ENCODE data around the gene ROBO2. TPM values are rescaled to one million over a fixed set of nuclear protein-coding genes. Genes with fewer than 3 reads are reported as not detected.

The ROBO2 gene
- total and polyA plus RNA-seq, 2 donors from 2014 or later, result 1.3 to 1.6 TPM

DNA sequence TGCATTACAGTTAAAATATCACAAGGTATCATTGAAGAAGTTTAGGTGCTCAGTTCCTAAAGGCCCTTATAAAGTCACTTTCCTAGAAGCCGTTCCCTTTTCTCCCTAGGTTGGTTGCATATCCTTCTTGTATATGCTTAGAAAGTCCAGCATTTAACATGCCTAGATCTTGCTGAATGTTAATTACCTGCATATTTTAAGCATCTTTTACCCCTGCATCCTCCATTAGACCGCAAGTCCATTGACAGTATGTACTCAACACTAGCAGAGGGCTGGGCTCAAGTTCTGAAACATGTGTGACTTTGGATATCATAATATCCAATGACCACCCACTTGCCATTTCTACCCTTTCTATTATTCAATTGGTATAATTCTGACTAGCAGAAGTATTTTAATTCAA lies 336.6 kb downstream of the ROBO2 start:
- H3K9me3 ChIP-seq (ENCODE audit: control insufficient read depth in 2 of 3, insufficient read depth in 1 of 3, low read length in 3 of 3), result no peaks in the 10 kb centered on the region
- TF ChIP-seq, protein P1, sequence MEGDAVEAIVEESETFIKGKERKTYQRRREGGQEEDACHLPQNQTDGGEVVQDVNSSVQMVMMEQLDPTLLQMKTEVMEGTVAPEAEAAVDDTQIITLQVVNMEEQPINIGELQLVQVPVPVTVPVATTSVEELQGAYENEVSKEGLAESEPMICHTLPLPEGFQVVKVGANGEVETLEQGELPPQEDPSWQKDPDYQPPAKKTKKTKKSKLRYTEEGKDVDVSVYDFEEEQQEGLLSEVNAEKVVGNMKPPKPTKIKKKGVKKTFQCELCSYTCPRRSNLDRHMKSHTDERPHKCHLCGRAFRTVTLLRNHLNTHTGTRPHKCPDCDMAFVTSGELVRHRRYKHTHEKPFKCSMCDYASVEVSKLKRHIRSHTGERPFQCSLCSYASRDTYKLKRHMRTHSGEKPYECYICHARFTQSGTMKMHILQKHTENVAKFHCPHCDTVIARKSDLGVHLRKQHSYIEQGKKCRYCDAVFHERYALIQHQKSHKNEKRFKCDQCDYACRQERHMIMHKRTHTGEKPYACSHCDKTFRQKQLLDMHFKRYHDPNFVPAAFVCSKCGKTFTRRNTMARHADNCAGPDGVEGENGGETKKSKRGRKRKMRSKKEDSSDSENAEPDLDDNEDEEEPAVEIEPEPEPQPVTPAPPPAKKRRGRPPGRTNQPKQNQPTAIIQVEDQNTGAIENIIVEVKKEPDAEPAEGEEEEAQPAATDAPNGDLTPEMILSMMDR (IDR thresholded peaks at IDR 0.05; ENCODE audit: borderline replicate concordance, extremely low read depth, insufficient read depth), result no peak
- no peak overlapping the region for H3K4me3 ChIP-seq (ENCODE audit: low read length in 3 of 3)
- intact Hi-C loops (cut with DNase I), result no loop called here
- H3K27me3 ChIP-seq (ENCODE audit: control insufficient read depth, insufficient read depth, low read length), result no peaks in the 10 kb centered on the region
- H3K4me1 ChIP-seq (ENCODE audit: control insufficient read depth in 2 of 3, insufficient read depth in 2 of 3, low read depth in 1 of 3, low read length in 3 of 3), result no peaks in the 10 kb centered on the region
- no peak overlapping the region for H3K27ac ChIP-seq (ENCODE audit: low read depth in 2 of 2, low read length in 2 of 2)
- no peak for FAIRE-seq
- no peaks in the 10 kb centered on the region for H3K36me3 ChIP-seq (ENCODE audit: control insufficient read depth in 2 of 3, insufficient read depth in 3 of 3, low read length in 3 of 3)
- no peak overlapping the region for H3K9ac ChIP-seq (ENCODE audit: low read length in 3 of 3)
- DNase-seq, result no peak

DNA sequence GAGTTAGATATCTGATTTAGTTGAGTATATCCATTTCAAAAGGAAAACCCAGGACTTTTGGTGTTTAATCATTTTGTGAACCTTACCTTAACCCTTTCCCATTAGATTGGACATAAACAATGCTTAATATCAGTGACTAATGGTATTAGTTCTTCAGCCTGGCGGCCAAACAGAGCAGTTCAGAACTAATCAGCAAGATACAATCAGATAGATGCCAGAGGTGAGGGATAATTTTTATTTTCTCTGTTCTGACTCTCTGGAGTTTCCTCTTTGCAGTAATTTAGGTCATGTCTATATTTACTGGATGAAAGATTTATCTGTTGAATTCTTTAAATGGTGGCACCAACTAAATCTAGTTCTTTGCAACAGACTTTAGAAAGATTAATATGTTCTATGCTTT lies 337.8 kb downstream of the ROBO2 start:
- TF ChIP-seq, protein P1 (IDR thresholded peaks at IDR 0.05; ENCODE audit: borderline replicate concordance, extremely low read depth, insufficient read depth), result no peak
- Histone ChIP-seq H3K27me3 (ENCODE audit: control insufficient read depth, insufficient read depth, low read length) (no peaks in the 10 kb centered on the region), H3K4me3 (ENCODE audit: low read length in 3 of 3) (no peak overlapping the region), H3K4me1 (ENCODE audit: control insufficient read depth in 2 of 3, insufficient read depth in 2 of 3, low read depth in 1 of 3, low read length in 3 of 3) (no peaks in the 10 kb centered on the region), H3K27ac (ENCODE audit: low read depth in 2 of 2, low read length in 2 of 2) (no peak overlapping the region), H3K9me3 (ENCODE audit: control insufficient read depth in 2 of 3, insufficient read depth in 1 of 3, low read length in 3 of 3) (no peaks in the 10 kb centered on the region), H3K9ac (ENCODE audit: low read length in 3 of 3) (no peak overlapping the region), H3K36me3 (ENCODE audit: control insufficient read depth in 2 of 3, insufficient read depth in 3 of 3, low read length in 3 of 3) (no peaks in the 10 kb centered on the region)
- intact Hi-C loops (cut with DNase I), result no loop called here
- FAIRE-seq, result no peak
- DNase-seq, result no peak

DNA sequence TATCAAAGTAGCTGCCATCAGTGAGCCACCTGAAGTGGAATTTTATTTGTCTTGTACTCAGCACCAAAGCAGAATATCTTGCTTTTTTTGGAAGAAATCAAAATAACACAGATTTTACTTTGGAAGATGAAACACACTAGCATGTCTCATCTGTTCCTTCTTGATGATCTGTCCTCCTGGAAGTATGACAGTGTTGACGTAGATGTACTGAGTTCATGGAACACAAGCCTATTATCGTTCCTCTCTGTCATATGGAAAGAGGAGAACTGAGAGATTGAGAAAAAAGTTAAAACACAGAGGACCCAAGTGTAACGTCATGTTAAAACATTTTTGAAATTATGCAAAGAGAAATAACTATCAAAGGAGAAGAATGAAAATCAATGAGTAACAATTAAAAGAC lies 340.2 kb downstream of the ROBO2 start:
- Histone ChIP-seq H3K4me1 (ENCODE audit: control insufficient read depth in 2 of 3, insufficient read depth in 2 of 3, low read depth in 1 of 3, low read length in 3 of 3) (no peaks in the 10 kb centered on the region), H3K27ac (ENCODE audit: low read depth in 2 of 2, low read length in 2 of 2) (no peak overlapping the region), H3K9me3 (ENCODE audit: control insufficient read depth in 2 of 3, insufficient read depth in 1 of 3, low read length in 3 of 3) (no peaks in the 10 kb centered on the region), H3K27me3 (ENCODE audit: control insufficient read depth, insufficient read depth, low read length) (no peaks in the 10 kb centered on the region), H3K4me3 (ENCODE audit: low read length in 3 of 3) (no peak overlapping the region), H3K36me3 (ENCODE audit: control insufficient read depth in 2 of 3, insufficient read depth in 3 of 3, low read length in 3 of 3) (no peaks in the 10 kb centered on the region), H3K9ac (ENCODE audit: low read length in 3 of 3) (no peak overlapping the region)
- no peak for FAIRE-seq
- intact Hi-C loops (cut with DNase I), result no loop called here
- DNase-seq, result no peak
- TF ChIP-seq, protein P1 (IDR thresholded peaks at IDR 0.05; ENCODE audit: borderline replicate concordance, extremely low read depth, insufficient read depth), result no peak

DNA sequence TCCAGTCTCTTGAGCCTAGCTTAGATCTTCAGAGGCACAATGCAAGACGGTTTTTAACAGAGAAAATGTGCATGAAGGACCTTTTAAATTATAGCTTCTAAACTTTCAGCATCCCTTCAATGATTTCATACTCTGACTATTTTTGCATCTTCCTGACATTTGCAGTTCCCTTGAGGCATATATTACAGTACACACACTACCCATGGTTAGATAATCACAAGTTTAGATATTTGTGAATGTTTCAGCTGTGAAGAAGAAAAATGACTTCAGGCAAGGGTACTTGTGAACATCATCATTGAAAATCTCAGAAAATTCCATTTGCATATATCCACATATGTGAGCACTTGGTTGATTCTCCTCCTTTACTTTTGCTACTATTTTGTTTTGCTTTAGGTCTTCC lies 341.5 kb downstream of the ROBO2 start:
- intact Hi-C loops (cut with DNase I), result no loop called here
- Histone ChIP-seq H3K27me3 (ENCODE audit: control insufficient read depth, insufficient read depth, low read length) (no peaks in the 10 kb centered on the region), H3K4me3 (ENCODE audit: low read length in 3 of 3) (no peak overlapping the region), H3K36me3 (ENCODE audit: control insufficient read depth in 2 of 3, insufficient read depth in 3 of 3, low read length in 3 of 3) (no peaks in the 10 kb centered on the region), H3K27ac (ENCODE audit: low read depth in 2 of 2, low read length in 2 of 2) (no peak overlapping the region), H3K9me3 (ENCODE audit: control insufficient read depth in 2 of 3, insufficient read depth in 1 of 3, low read length in 3 of 3) (no peaks in the 10 kb centered on the region), H3K9ac (ENCODE audit: low read length in 3 of 3) (no peak overlapping the region), H3K4me1 (ENCODE audit: control insufficient read depth in 2 of 3, insufficient read depth in 2 of 3, low read depth in 1 of 3, low read length in 3 of 3) (no peaks in the 10 kb centered on the region)
- TF ChIP-seq, protein P1 (IDR thresholded peaks at IDR 0.05; ENCODE audit: borderline replicate concordance, extremely low read depth, insufficient read depth), result no peak
- FAIRE-seq (no peak), DNase-seq (no peak)
